Thoracic aorta (tissue), 2 donors: ENCODE results near the gene ZBBX. TPM values are rescaled to one million over a fixed set of nuclear protein-coding genes. Genes with fewer than 3 reads are reported as not detected.

ENCODE experiments used
- ATAC-seq: fragments of 150-250 bp; one replicate; pipeline ENCODE4 v1.8.0; 2017; ENCODE audit warnings: low read depth; ENCODE audit not compliant: insufficient number of reproducible peaks, low FRiP score
- DNase-seq: peaks from one replicate; pipeline ENCODE4 v3.0.0-alpha.2; 2020; ENCODE audit warnings: low spot score
- H3K27ac ChIP-seq, 2 donors: fragments of 200-600 bp; sonication (generic); 1 replicate in 1 of 2; 2 replicates in 1 of 2; pipeline ENCODE4 v1.5.1; 2016; ENCODE audit warnings: mild to moderate bottlenecking in 2 of 2, moderate library complexity in 2 of 2
- H3K27me3 ChIP-seq: fragments of 200-600 bp; sonication (generic); replicated peaks from 2 replicates; pipeline ENCODE4 v1.6.0; 2016; ENCODE audit warnings: mild to moderate bottlenecking; ENCODE audit not compliant: insufficient read depth
- H3K36me3 ChIP-seq: fragments of 200-600 bp; sonication (generic); one replicate; pipeline ENCODE4 v1.5.1; 2016
- H3K4me1 ChIP-seq, 2 donors: fragments of 200-600 bp; sonication (generic); 1 replicate in 1 of 2; 2 replicates in 1 of 2; pipeline versions ENCODE4 v1.5.1 to v1.6.0; 2016; ENCODE audit warnings: low read depth in 2 of 2, mild to moderate bottlenecking in 1 of 2; ENCODE audit not compliant: control insufficient read depth in 1 of 2
- H3K4me3 ChIP-seq: fragments of 200-600 bp; sonication (generic); 2 replicates; pipeline ENCODE4 v1.5.1; 2016; ENCODE audit warnings: mild to moderate bottlenecking
- H3K9me3 ChIP-seq: fragments of 200-600 bp; sonication (generic); 2 replicates; pipeline ENCODE4 v1.5.1; 2016
- total RNA-seq, 2 donors: library from RNA; depleted of rRNA; stranded (reverse); fragments of >200 nt; gene quantifications; one replicate each; pipeline versions ENCODE4 v1.1.0 to v1.2.3, GENCODE V29; 2016
- TF ChIP-seq, protein P1 (sequence below): fragments of 200-600 bp; sonication (generic); IDR thresholded peaks from one replicate; pipeline ENCODE4 v1.5.1; 2019; ENCODE audit warnings: antibody characterized with exemption

The ZBBX gene
- total RNA-seq, 2 donors from 2014 or later: not detected

DNA sequence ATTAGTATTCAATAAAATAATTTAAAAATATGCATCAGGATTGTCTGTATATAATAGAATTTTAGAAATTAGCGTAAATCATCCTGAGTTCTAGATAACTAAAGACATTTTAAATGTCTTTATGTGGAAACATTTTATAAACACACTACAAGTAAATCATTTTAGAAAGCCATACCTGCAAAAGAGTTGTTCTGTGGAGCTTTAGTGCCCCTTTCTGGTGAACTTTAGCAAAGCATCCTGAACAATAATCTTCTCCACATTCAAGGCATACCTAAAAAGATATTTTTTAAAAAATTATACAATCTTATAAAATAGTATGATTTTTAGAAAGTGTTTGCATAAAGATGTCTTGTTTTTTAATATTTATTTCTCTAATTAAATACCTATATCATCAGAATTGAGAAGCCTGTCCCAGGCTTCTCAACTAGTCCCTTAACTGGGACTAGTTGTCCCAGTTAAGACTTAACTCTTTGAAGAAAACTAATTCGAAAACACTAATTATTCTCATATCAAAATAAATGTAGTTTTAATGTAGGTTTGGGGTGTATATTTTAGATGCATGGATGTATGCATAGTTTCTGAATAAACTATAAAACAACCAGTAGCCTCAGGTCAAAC is 29.7 kb downstream of the ZBBX start:
- DNase-seq: no peak
- Histone ChIP-seq H3K9me3 (no peaks in the 10 kb centered on the region), H3K4me3 (no peak overlapping the region), H3K36me3 (no peaks in the 10 kb centered on the region), H3K27me3 (no peaks in the 10 kb centered on the region), H3K4me1 (no peaks in the 10 kb centered on the region), H3K27ac (no peak overlapping the region)
- TF ChIP-seq, protein P1, sequence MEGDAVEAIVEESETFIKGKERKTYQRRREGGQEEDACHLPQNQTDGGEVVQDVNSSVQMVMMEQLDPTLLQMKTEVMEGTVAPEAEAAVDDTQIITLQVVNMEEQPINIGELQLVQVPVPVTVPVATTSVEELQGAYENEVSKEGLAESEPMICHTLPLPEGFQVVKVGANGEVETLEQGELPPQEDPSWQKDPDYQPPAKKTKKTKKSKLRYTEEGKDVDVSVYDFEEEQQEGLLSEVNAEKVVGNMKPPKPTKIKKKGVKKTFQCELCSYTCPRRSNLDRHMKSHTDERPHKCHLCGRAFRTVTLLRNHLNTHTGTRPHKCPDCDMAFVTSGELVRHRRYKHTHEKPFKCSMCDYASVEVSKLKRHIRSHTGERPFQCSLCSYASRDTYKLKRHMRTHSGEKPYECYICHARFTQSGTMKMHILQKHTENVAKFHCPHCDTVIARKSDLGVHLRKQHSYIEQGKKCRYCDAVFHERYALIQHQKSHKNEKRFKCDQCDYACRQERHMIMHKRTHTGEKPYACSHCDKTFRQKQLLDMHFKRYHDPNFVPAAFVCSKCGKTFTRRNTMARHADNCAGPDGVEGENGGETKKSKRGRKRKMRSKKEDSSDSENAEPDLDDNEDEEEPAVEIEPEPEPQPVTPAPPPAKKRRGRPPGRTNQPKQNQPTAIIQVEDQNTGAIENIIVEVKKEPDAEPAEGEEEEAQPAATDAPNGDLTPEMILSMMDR: no peak
- no peak for ATAC-seq

DNA sequence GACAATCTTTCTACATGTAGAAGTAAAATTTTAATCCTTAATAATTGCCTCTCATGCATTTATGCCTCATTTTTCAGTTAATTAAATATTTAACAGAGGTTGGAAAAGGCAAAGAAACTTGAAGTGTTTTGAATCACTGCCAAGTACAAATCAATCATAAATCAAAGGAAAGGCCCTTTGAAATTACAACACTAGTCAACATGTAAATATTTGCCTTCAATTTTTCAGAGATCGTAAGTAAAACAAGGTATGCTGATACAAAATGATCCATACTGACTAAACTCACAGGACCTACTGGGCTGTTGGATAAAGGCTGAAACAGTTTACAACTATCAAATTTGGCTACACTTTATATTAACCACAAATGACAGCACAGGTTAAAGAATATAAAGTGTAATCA is 33.9 kb downstream of the ZBBX start:
- no peak overlapping the region for H3K4me3 ChIP-seq
- DNase-seq: no peak
- ATAC-seq: no peak
- TF ChIP-seq, protein P1: no peak
- H3K9me3 ChIP-seq: no peaks in the 10 kb centered on the region
- no peaks in the 10 kb centered on the region for H3K36me3 ChIP-seq
- no peak overlapping the region for H3K27ac ChIP-seq
- no peaks in the 10 kb centered on the region for H3K27me3 ChIP-seq
- H3K4me1 ChIP-seq: no peaks in the 10 kb centered on the region

DNA sequence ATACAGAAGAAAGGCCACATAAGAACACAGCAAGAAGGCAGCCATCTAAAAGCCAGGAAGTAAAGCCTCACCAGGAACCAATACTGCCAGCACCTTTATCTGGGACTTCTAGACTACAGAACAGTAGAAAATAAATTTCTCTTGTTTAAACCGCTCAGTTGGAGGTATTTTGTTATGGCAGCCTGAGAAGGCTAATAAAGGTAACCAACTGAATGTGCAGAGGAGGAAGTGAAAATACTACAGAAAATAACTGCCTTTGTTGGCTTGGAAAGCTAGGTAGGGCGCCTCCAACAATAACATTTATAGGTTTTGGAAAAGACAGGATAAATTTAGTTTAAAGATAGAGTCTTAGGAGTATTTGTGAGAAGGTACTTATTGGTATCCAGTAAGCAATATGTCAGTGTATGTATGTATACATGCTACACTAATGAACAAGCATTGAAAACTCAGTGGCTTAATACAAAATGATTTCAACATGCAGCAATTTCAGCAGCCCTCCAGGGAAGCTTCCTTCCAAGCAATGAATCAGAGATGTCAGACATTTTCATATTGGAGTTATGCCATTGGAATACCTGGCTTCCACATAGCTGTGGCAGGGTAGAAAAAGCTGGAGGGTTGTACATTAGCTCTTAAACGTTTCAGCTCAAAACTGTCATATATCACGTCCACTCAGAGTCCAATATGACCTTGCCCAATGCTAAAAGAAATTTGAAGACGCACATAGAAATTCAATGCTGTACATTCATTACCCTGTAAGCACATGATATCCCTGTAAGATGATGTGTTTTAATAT is 48.9 kb downstream of the ZBBX start:
- TF ChIP-seq, protein P1: no peak
- H3K4me1 ChIP-seq: no peaks in the 10 kb centered on the region
- H3K9me3 ChIP-seq: no peaks in the 10 kb centered on the region
- H3K4me3 ChIP-seq: no peak overlapping the region
- no peaks in the 10 kb centered on the region for H3K27me3 ChIP-seq
- DNase-seq: no peak
- ATAC-seq: no peak
- H3K36me3 ChIP-seq: no peaks in the 10 kb centered on the region
- no peak overlapping the region for H3K27ac ChIP-seq

DNA sequence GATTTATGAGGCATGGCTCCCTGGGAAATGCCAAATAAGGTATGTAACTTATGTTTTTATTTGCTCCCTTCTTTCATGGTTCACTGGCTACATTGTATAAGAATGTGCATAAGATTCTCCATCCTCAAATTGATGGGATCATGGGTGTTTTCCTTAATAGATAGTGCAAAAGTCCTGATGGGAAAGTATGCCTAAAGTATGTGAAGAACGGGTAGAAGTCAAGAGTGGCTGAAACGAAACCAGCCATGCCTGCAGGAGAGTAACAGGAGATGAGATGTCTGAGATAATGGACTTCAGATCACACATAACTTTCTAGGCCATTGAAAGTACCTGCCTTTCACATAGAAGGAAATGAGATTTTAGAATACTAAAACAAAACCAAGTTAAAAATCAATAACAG is 56.5 kb downstream of the ZBBX start:
- Histone ChIP-seq H3K4me3 (no peak overlapping the region), H3K27me3 (no peaks in the 10 kb centered on the region), H3K36me3 (no peaks in the 10 kb centered on the region), H3K27ac (no peak overlapping the region), H3K4me1 (no peaks in the 10 kb centered on the region), H3K9me3 (no peaks in the 10 kb centered on the region)
- DNase-seq (no peak), ATAC-seq (no peak)
- TF ChIP-seq, protein P1: no peak

DNA sequence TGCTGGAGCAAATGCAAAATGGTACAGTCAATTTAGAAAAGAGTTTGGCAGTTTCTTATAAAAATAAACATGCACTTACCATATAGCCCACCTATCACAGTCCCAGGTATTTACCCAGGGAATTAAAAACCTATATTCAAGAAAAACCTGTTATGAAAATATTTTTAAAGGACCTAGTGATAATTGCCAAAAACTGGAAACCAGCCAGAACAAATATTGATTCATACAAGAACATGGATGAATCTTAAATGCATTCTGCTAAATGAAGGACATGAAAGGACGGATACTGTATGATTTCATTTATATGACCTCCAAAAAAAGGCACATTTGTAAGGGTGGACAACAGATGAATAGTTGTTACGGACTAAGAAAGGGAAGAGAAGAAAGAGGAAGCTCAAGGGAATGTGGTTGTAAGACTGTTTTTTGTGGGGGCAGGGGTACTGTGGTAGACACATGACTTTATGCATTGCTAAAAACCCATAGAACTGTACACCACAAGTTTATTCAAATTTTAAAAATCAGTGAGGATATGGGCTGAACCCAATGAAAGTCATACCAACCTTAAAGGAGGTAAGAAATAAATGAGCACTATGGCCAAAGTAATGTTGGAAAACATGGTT is 61.0 kb downstream of the ZBBX start:
- Histone ChIP-seq H3K27ac (no peak overlapping the region), H3K4me3 (no peak overlapping the region), H3K9me3 (no peaks in the 10 kb centered on the region), H3K4me1 (no peaks in the 10 kb centered on the region), H3K27me3 (no peaks in the 10 kb centered on the region), H3K36me3 (no peaks in the 10 kb centered on the region)
- DNase-seq (no peak), ATAC-seq (no peak)
- TF ChIP-seq, protein P1: no peak
